ENCODE results near the gene PRDM16.

Gene PRDM16

DNA sequence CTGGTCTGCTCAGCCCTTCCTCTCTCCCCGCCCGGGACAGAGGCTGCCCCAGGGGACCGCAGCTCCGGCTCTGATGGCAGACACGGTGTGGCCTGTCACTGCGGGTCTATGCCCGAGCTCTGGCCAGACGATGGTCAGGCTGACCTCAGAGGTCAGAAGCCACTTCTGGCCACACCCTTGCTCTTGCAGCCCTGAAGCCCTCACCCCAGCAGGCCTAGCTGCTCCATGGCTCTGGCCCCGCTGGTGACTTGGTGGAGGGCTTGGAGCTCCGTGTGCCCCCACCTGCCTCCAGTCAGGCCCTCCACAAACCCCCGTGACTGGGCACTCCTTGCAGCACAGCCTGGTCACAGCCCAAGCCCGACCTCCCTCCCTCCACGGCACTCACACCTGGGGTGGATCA is 47.6 kb downstream of the PRDM16 start:
- Histone ChIP-seq H3K79me2 (ENCODE audit: insufficient read depth, low read length) (no peaks in the 10 kb centered on the region), H3K9me2 (ENCODE audit: low read depth, low read length) (no peaks in the 10 kb centered on the region), H3K4me3 (ENCODE audit: low read depth, low read length, poor library complexity, severe bottlenecking) (no peak overlapping the region), H3K9me3 (ENCODE audit: low read length) (no peaks in the 10 kb centered on the region), H3K36me3 (ENCODE audit: insufficient read depth, low read length) (no peaks in the 10 kb centered on the region), H4K20me1 (ENCODE audit: insufficient read depth, low read length) (no peaks in the 10 kb centered on the region), H3K9ac (ENCODE audit: low read length) (no peak overlapping the region), H3K4me1 (ENCODE audit: insufficient read depth, low read length, severe bottlenecking) (no peaks in the 10 kb centered on the region), H3F3A (ENCODE audit: insufficient read depth, low read length) (no peaks in the 10 kb centered on the region), H2AFZ (ENCODE audit: low read length) (no peak overlapping the region), H3K27me3 (ENCODE audit: insufficient read depth, low read length) (no peaks in the 10 kb centered on the region), H3K27ac (ENCODE audit: low read depth, low read length, poor library complexity, severe bottlenecking) (no peak overlapping the region), H3K4me2 (ENCODE audit: low read length) (no peak overlapping the region)
- TF ChIP-seq EZH2 (IDR thresholded peaks at IDR 0.05; ENCODE audit: borderline replicate concordance, low read length): no peak
- TF ChIP-seq, protein P1, sequence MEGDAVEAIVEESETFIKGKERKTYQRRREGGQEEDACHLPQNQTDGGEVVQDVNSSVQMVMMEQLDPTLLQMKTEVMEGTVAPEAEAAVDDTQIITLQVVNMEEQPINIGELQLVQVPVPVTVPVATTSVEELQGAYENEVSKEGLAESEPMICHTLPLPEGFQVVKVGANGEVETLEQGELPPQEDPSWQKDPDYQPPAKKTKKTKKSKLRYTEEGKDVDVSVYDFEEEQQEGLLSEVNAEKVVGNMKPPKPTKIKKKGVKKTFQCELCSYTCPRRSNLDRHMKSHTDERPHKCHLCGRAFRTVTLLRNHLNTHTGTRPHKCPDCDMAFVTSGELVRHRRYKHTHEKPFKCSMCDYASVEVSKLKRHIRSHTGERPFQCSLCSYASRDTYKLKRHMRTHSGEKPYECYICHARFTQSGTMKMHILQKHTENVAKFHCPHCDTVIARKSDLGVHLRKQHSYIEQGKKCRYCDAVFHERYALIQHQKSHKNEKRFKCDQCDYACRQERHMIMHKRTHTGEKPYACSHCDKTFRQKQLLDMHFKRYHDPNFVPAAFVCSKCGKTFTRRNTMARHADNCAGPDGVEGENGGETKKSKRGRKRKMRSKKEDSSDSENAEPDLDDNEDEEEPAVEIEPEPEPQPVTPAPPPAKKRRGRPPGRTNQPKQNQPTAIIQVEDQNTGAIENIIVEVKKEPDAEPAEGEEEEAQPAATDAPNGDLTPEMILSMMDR (IDR thresholded peaks at IDR 0.05; ENCODE audit: low read length): no peak

DNA sequence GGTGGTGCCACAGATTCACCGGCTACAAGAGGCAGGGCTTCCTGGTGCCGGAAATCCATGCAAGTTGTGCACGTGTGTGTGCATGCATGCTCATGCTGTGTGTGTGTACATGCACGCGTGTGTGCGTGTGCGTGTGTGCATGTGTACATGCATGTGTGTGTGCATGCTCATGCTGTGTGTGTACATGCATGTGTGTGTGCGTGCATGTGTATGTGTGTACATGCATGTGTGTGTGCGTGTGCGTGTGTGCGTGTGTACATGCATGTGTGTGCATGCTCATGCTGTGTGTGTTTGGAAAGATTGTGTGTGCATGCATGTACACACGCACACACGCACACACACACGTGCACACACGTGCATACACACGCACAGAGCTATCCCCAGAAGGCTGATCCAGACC is 48.9 kb downstream of the PRDM16 start:
- no peak overlapping the region for H3K9ac ChIP-seq (ENCODE audit: low read length)
- H4K20me1 ChIP-seq (ENCODE audit: insufficient read depth, low read length): no peaks in the 10 kb centered on the region

DNA sequence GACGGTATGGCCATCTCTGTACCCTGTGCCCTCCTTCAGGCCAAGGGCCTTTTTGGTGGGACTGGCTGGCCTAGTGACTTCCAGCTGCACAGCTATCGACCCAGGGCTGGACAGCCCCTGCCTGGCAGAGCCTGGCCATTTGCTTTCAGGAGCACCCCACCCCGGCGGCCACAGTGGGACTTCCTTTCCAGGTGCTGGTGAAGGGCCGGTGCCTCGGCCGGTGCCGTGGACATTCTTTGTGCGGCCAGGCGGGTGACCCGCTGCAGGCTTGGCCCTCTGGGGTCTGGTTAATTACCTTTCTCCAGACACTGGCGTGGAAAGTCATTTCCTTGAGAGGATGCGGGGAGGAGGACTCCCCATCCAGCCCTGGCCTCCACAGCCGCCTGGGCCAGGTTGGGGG is 50.1 kb downstream of the PRDM16 start:
- Histone ChIP-seq H3K4me1 (ENCODE audit: insufficient read depth, low read length, severe bottlenecking) (no peaks in the 10 kb centered on the region), H3K27me3 (ENCODE audit: insufficient read depth, low read length) (no peaks in the 10 kb centered on the region; the same call in 1 of the 2 replicates), H3K36me3 (ENCODE audit: insufficient read depth, low read length) (no peaks in the 10 kb centered on the region), H3K27ac (ENCODE audit: low read depth, low read length, poor library complexity, severe bottlenecking) (no peak overlapping the region), H3K9me2 (ENCODE audit: low read depth, low read length) (no peaks in the 10 kb centered on the region), H4K20me1 (ENCODE audit: insufficient read depth, low read length) (no peaks in the 10 kb centered on the region), H3K4me3 (ENCODE audit: low read depth, low read length, poor library complexity, severe bottlenecking) (no peak overlapping the region), H3F3A (ENCODE audit: insufficient read depth, low read length) (no peaks in the 10 kb centered on the region), H2AFZ (ENCODE audit: low read length) (no peak overlapping the region), H3K9me3 (ENCODE audit: low read length) (no peaks in the 10 kb centered on the region), H3K9ac (ENCODE audit: low read length) (no peak overlapping the region), H3K4me2 (ENCODE audit: low read length) (no peak overlapping the region), H3K79me2 (ENCODE audit: insufficient read depth, low read length) (no peaks in the 10 kb centered on the region)
- TF ChIP-seq, protein P1 (IDR thresholded peaks at IDR 0.05; ENCODE audit: low read length): no peak
- no peak for TF ChIP-seq EZH2 (IDR thresholded peaks at IDR 0.05; ENCODE audit: borderline replicate concordance, low read length)

More for the DNA sequence above, 48.9 kb downstream of the PRDM16 start:
- no peak overlapping the region for H3K4me2 ChIP-seq (ENCODE audit: low read length)
- no peaks in the 10 kb centered on the region for H3K9me3 ChIP-seq (ENCODE audit: low read length)
- H3K79me2 ChIP-seq (ENCODE audit: insufficient read depth, low read length): no peaks in the 10 kb centered on the region
- no peak overlapping the region for H3K4me3 ChIP-seq (ENCODE audit: low read depth, low read length, poor library complexity, severe bottlenecking)
- H2AFZ ChIP-seq (ENCODE audit: low read length): no peak overlapping the region
- no peaks in the 10 kb centered on the region for H3K4me1 ChIP-seq (ENCODE audit: insufficient read depth, low read length, severe bottlenecking)
- TF ChIP-seq, protein P1 (IDR thresholded peaks at IDR 0.05; ENCODE audit: low read length): no peak
- TF ChIP-seq EZH2 (IDR thresholded peaks at IDR 0.05; ENCODE audit: borderline replicate concordance, low read length): no peak
- H3K27ac ChIP-seq (ENCODE audit: low read depth, low read length, poor library complexity, severe bottlenecking): no peak overlapping the region
- H3K9me2 ChIP-seq (ENCODE audit: low read depth, low read length): no peaks in the 10 kb centered on the region
- H3K36me3 ChIP-seq (ENCODE audit: insufficient read depth, low read length): no peaks in the 10 kb centered on the region
- no peaks in the 10 kb centered on the region for H3F3A ChIP-seq (ENCODE audit: insufficient read depth, low read length)
- H3K27me3 ChIP-seq (ENCODE audit: insufficient read depth, low read length): no peaks in the 10 kb centered on the region; the same call in 1 of the 2 replicates

Measured in OCI-LY1 (cell line).